ENCODE data around the gene LRMDA. TPM values are rescaled to one million over a fixed set of nuclear protein-coding genes. Genes with fewer than 3 reads are reported as not detected.

The LRMDA gene
- total and polyA plus RNA-seq, 2 donors (not counting 3 experiments of a cell fraction or from before 2014, with no cell fraction given) = 9.7 to 18.0 TPM

DNA sequence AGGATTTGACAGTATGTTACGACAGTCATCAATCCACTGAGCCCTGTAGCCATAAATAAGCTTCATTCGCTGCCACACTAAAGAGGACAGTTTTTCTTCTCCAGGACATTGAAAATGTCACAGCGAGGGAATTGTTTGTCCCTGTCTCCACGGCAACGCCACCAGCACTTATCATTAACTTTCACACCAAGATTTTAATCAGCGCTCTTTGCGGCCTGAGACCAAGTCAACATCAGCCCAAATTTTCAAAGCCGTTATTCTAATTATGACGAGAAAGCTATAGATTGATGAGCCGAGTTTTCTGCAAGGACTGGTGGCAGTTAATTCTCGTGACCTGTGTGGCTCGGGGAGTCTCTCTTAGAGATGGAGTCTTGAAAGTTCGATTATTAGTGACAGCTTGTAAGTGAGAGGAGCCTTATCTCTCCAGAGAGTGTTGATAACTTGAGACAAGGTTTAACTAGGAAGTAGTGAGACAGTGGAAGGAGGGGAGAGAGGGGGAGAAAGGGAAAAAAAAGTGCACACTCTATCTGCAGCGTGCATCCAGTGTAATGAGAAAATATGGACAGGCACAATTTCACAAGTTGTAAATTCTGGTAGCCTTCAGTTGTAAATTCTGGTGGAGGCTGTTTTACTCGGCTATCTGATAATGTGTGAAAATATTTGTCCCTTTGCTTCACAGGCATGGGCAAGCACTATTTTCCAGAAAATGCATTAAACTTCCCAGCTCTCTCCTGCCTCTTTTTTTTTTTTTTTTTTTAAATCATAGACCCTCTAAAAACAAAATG is 473.3 kb downstream of the LRMDA start:
- Histone ChIP-seq H3K79me2 (ENCODE audit: control insufficient read depth, insufficient read depth, low read length) (no peaks in the 10 kb centered on the region), H2AFZ (ENCODE audit: low read depth, low read length) (no peak overlapping the region), H3K4me3 (replicated peaks in 1 of 3; ENCODE audit: insufficient read depth in 1 of 3, low read depth in 1 of 3, low read length in 3 of 3) (no peak overlapping the region), H3K27ac (ENCODE audit: insufficient read depth, low read depth, low read length) (no peak overlapping the region), H3K4me1 (ENCODE audit: control insufficient read depth, extremely low read depth, insufficient read depth, low read length) (no peaks in the 10 kb centered on the region), H3K9me1 (replicated peaks; ENCODE audit: control insufficient read depth, extremely low read depth, insufficient read depth, low read length) (no peaks in the 10 kb centered on the region), H3K4me2 (ENCODE audit: insufficient read depth, low read length) (no peak overlapping the region), H3K9me3 (replicated peaks; ENCODE audit: control insufficient read depth, insufficient read depth, low read length) (no peaks in the 10 kb centered on the region), H3K9ac (replicated peaks; ENCODE audit: extremely low read depth, insufficient read depth, low read length) (no peak overlapping the region), H4K20me1 (replicated peaks; ENCODE audit: control insufficient read depth, extremely low read depth, insufficient read depth, low read length) (no peaks in the 10 kb centered on the region), H3K36me3 (ENCODE audit: control insufficient read depth in 2 of 2, extremely low read depth in 1 of 2, insufficient read depth in 2 of 2, low read length in 2 of 2) (no peaks in the 10 kb centered on the region), H3K27me3 (ENCODE audit: control insufficient read depth in 2 of 2, insufficient read depth in 2 of 2, low read length in 2 of 2) (no peaks in the 10 kb centered on the region)
- DNase-seq (ENCODE audit: low read depth, low spot score) (no peak), FAIRE-seq (no peak)
- POLR2A ChIA-PET = no interaction called here
- CTCF ChIA-PET = interaction anchor here (1.2 kb wide), 1 partner anchor 505 kb away, joined by 4 read pairs; no protein-coding TSS in a partner anchor
- dilution Hi-C loops (cut with MboI; ENCODE audit: extremely low pct_ligation_motif_present, low sequenced_read_pairs) (no loop called here), intact Hi-C loops (cut with micrococcal nuclease) (no loop called here)
- BruUV-seq (replicated peaks) = no TSS peak
- TF ChIP-seq EZH2 (IDR thresholded peaks at IDR 0.05; ENCODE audit: borderline replicate concordance, low read depth, low read length, severe bottlenecking) = no peak

DNA sequence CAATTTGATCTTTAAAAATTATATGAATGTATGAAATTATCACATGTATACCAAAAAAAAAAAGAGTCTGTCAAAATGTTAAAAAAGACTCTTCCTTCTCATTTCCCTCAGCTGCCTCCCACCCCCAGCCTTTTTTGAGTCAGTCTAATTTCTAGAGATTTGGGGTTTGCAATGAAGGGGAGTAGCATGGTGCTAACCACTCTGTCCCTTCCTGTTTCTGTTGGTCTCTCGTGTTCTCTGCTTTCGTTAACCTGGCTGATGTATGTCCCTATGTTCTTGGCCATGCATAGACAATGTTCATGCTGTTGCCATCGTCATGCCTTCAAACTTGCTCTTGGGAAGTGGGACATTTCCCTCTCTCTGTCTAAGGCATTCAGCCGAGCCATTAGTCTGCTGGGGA is 474.1 kb downstream of the LRMDA start:
- Histone ChIP-seq H3K79me2 (ENCODE audit: control insufficient read depth, insufficient read depth, low read length) (no peaks in the 10 kb centered on the region), H3K9ac (replicated peaks; ENCODE audit: extremely low read depth, insufficient read depth, low read length) (no peak overlapping the region), H3K4me1 (ENCODE audit: control insufficient read depth, extremely low read depth, insufficient read depth, low read length) (no peaks in the 10 kb centered on the region), H4K20me1 (replicated peaks; ENCODE audit: control insufficient read depth, extremely low read depth, insufficient read depth, low read length) (no peaks in the 10 kb centered on the region), H3K27ac (ENCODE audit: insufficient read depth, low read depth, low read length) (no peak overlapping the region), H3K27me3 (ENCODE audit: control insufficient read depth in 2 of 2, insufficient read depth in 2 of 2, low read length in 2 of 2) (no peaks in the 10 kb centered on the region), H3K4me2 (ENCODE audit: insufficient read depth, low read length) (no peak overlapping the region), H2AFZ (ENCODE audit: low read depth, low read length) (no peak overlapping the region), H3K36me3 (ENCODE audit: control insufficient read depth in 2 of 2, extremely low read depth in 1 of 2, insufficient read depth in 2 of 2, low read length in 2 of 2) (no peaks in the 10 kb centered on the region), H3K9me3 (replicated peaks; ENCODE audit: control insufficient read depth, insufficient read depth, low read length) (no peaks in the 10 kb centered on the region), H3K4me3 (replicated peaks in 1 of 3; ENCODE audit: insufficient read depth in 1 of 3, low read depth in 1 of 3, low read length in 3 of 3) (no peak overlapping the region), H3K9me1 (replicated peaks; ENCODE audit: control insufficient read depth, extremely low read depth, insufficient read depth, low read length) (no peaks in the 10 kb centered on the region)
- FAIRE-seq (no peak), DNase-seq (ENCODE audit: low read depth, low spot score) (no peak)
- BruUV-seq (replicated peaks) = no TSS peak
- TF ChIP-seq, protein P1, sequence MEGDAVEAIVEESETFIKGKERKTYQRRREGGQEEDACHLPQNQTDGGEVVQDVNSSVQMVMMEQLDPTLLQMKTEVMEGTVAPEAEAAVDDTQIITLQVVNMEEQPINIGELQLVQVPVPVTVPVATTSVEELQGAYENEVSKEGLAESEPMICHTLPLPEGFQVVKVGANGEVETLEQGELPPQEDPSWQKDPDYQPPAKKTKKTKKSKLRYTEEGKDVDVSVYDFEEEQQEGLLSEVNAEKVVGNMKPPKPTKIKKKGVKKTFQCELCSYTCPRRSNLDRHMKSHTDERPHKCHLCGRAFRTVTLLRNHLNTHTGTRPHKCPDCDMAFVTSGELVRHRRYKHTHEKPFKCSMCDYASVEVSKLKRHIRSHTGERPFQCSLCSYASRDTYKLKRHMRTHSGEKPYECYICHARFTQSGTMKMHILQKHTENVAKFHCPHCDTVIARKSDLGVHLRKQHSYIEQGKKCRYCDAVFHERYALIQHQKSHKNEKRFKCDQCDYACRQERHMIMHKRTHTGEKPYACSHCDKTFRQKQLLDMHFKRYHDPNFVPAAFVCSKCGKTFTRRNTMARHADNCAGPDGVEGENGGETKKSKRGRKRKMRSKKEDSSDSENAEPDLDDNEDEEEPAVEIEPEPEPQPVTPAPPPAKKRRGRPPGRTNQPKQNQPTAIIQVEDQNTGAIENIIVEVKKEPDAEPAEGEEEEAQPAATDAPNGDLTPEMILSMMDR (IDR thresholded peaks at IDR 0.05; ENCODE audit: extremely low read depth in 1 of 2, insufficient read depth in 1 of 2, low read depth in 1 of 2, low read length in 2 of 2) = no peak
- TF ChIP-seq, protein P2, sequence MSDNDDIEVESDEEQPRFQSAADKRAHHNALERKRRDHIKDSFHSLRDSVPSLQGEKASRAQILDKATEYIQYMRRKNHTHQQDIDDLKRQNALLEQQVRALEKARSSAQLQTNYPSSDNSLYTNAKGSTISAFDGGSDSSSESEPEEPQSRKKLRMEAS (IDR thresholded peaks at IDR 0.05; ENCODE audit: insufficient read depth, insufficient read length) = no peak
- TF ChIP-seq GATA2 (IDR thresholded peaks at IDR 0.05; ENCODE audit: insufficient read depth, insufficient read length, low read depth, low read length) (no peak), POLR2AphosphoS5 (IDR thresholded peaks at IDR 0.05; ENCODE audit: insufficient read depth, low read depth, low read length) (no peak), JUN (IDR thresholded peaks at IDR 0.05; ENCODE audit: borderline replicate concordance, insufficient read depth, insufficient read length, low read depth) (no peak), POLR2A (IDR thresholded peaks at IDR 0.05; ENCODE audit: low read depth, low read length) (no peak), EZH2 (IDR thresholded peaks at IDR 0.05; ENCODE audit: borderline replicate concordance, low read depth, low read length, severe bottlenecking) (no peak), FOS (IDR thresholded peaks at IDR 0.05; ENCODE audit: borderline replicate concordance, insufficient read depth, low read length) (no peak), MYC (IDR thresholded peaks at IDR 0.05; ENCODE audit: low read depth, low read length) (no peak)
- intact Hi-C loops (cut with micrococcal nuclease) (no loop called here), dilution Hi-C loops (cut with MboI; ENCODE audit: extremely low pct_ligation_motif_present, low sequenced_read_pairs) (no loop called here)
- ChIA-PET CTCF (no interaction called here), POLR2A (no interaction called here)
